ENCODE measurements around the gene TPSAB1.

GRCh38 chr16:1196494-1196893 lies 44.0 kb upstream of the TPSAB1 start:
- TF ChIP-seq CTCF (IDR thresholded peaks at IDR 0.05) (no peak), POLR2A (IDR thresholded peaks at IDR 0.05) (no peak)
